ENCODE results near the gene ZNF639.

- TF ChIP-seq POLR2A (IDR thresholded peaks at IDR 0.05; ENCODE audit: low read depth) (no peak), CTCF (IDR thresholded peaks at IDR 0.05) (no peak)
Measured at GRCh38 chr3:179308001-179308400, 14.8 kb upstream of the ZNF639 start.

All from esophagus muscularis mucosa (tissue), 3 donors.